NCI-H748 treated with DMSO at 0.1 percent for 48 hours (cell line): ENCODE data around the gene DIAPH1.

ENCODE experiments used
- DNase-seq: peaks from one replicate; lab custom pipeline; 2025; lab: John Stamatoyannopoulos, UW

The DIAPH1 gene

GRCh38 chr5:141519605-141520565 lies 98.9 kb downstream of the DIAPH1 start:
- no peak for DNase-seq

DNA sequence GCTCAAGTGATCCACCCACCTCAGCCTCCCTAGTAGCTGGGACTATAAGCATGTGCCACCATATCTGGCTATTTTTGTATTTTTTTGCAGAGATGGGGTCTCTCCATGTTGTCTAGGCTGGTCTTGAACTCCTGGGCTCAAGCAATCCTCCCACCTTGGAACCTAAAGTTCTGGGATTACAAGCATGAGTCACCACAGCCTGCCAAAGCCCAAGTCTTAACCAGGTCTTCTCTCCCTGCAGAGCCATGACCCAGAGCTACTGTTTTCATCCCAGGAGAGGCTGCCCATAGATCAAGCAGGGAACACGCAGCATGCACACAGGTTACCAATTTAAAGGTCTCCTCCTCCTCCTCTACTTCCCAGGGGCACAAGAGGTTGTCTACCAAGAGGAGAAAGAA lies 100.2 kb downstream of the DIAPH1 start:
- no peak for DNase-seq

DNA sequence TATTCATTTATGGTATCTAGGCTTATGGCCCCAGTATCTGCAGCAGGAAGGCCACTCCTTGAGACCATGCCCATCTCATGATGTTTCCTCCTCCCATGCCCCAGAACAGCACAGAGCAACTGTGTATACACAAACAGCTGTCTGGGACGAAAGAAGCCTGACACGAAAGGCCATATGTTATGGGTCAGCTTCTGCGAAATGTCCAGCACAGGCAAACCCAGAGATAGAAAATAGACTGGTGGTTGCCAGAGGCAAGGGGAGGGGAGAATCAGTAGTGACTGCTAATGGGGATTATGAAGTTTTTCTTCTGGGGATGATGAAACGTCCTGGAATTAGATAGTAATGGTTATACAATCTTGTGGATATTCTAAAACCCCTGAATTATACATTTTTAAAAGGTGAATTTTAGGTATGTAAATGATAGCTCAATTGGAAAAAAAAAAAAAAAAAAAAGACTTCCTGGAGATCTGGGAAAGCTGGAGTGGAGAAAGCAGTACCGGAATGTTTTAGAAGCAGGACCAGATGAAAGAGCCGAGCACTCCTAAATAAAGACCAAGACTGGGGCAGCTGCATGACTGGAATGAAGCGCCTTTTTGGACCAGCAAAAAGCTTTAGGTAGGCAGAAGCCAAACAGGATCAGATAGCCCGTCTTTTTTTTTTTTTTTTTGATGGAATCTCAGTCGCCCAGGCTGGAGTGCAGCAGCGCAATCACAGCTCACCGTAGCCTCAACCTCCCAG lies 100.8 kb downstream of the DIAPH1 start:
- no peak for DNase-seq

DNA sequence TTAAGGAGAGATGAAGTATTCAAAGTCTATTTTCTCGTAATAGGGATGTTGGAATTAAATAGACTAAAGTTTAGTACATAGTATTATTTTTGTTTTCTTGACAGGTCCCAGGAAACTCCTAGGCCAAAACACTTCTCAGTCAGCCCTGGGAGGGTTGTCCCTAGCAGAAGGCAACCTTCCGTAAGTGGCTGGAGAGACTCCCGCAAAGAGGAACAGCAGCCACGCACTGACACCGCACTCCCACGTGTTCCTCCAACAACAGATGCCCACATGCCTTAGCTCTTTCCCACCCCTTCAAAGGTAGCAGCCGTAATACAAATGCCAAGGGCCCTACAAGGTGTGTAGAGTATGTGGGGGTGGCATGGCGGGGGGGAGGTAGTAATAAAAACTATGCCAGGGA lies 101.5 kb downstream of the DIAPH1 start:
- DNase-seq, result no peak

- no peak for DNase-seq
These were observed 102.2 kb downstream of the DIAPH1 start for GRCh38 chr5:141516672-141517025.

DNA sequence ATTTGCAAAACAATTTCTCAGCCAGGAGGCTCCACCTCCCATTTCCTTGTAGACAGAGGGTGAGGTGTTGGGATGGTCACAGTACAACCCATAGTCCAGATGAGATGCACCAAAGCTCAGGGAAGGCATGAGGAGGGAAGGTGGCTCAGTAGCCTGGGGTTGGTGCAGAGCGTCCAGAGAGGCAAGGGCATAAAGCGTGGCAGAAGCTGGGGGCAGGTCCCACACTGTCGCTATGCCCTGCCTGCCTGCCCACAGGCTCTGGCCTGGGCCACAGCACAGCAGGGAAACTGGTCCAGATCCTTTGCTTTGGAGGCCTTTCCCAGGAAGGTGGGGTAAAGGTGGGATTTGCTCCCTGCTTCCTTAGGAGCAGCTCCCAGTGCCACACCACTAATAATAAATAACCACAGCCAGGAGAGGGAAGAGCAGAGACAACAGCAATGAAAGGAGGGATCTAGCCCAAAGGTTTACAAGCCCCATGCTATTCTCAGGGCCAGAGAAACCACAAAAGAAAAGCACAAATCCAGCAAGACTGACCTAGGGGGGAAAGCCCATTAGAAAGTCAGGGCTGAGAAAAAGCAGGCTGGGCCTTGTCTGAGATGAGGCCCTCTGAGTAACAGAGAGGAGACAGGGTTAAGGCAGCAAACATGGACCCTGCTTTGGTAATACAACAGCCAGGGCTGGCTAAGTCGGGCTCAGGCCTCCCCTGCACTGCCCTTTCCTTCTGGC lies 102.7 kb downstream of the DIAPH1 start:
- DNase-seq, result no peak

DNA sequence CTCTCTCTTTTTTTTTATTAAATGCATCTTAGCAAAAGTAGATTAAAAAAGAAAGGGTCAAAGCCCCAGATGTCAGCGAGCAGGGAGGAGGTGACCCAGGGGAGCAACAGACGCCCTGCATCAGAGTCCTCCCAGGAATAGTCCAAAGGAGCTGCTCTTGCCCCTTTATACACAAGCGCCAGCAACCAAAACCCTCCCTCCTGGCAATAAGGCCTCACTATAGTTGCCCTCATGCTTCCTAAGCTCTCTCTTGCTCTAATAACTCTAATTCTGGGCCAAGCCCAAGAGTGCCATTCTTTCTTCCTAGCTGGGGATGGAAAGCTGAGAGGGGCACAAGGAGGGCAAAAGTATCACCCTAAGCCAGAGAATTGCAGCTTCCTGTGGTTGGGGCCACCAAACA lies 103.7 kb downstream of the DIAPH1 start:
- DNase-seq, result no peak

DNA sequence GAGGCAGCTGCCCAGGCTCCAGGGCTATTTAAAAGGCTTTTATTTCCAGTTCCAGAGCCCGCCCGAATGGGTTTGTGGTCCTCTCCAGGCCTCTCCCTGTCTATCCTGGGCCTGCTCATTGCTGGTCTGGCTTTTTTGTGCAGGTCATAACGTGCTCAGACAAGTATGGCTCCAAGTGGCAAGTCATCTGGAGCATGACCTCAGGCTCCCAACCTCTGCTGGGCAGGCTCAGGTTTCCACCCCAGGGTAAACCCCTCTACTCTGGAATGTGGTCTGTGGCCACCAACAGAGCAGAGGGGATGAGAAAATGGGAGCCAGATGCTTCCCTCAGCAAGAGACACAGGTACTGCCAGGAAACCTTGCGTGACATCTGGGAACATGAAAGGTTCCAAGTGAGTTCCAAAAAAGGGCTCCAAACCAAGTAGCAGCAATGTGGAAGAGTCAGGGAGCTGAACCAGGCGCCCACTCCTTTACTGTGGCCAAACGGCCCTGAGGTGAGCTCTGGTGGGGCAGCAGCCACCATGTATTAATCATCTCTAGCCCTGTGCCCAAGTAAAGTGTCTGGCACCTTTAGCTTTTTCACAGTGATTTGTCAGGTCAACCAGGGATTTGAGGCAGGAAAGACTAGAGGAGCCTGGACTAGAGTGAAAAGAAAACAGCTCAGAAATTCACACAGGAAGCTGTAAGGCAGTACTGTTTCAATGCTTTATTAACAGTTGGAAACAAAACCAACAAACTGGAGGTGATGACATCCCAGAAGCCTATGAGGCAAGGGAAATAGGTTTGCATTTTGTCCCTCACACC lies 104.3 kb downstream of the DIAPH1 start:
- DNase-seq, result no peak

DNA sequence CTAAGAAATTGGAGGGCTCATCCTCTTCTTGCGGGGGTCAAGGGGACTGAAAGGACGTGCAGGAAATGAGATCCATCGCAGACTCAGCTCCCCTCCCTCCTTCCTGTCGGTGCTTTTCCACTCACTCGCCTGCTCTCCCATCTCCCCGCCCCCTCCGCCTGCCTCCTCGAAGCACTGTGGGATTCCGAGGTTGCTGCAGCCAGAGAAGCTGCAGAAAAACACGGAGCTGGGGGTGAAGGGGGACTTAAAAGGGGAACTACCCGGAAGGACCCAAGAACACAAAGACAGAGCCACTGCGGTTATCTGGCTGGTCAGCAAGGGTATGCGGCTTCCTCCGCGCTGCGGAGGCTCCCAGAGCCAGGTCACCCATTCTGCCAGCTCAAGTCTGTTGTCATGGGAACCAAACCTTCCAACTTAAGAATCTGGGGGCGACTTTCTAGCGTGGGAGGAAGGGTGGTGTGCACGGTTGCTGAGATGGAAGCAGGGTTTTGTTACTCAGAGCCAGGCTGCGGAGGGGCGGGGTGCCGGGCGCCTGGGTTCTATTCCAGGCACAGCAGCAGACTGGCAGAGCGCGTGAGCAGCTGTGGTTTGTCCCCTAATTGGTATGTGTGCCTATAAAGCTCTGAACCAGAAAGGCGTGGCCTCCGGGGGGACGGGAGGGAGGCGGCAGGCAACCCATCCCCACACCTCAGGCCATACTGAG lies 105.0 kb downstream of the DIAPH1 start:
- DNase-seq, result peak; percentile 11

- no peak for DNase-seq
These were observed 105.7 kb downstream of the DIAPH1 start for GRCh38 chr5:141512911-141513626.

DNA sequence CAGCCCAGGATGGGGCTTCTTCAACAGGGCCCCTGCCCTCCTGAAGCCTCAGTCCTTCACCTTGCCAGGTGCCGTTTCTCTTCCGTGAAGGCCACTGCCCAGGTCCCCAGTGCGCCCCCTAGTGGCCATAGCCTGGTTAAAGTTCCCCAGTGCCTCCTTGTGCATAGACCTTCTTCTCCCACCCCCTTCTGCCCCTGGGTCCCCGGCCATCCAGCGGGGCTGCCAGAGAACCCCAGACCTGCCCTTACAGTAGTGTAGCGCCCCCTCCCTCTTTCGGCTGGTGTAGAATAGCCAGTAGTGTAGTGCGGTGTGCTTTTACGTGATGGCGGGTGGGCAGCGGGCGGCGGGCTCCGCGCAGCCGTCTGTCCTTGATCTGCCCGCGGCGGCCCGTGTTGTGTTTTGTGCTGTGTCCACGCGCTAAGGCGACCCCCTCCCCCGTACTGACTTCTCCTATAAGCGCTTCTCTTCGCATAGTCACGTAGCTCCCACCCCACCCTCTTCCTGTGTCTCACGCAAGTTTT lies 106.3 kb downstream of the DIAPH1 start:
- DNase-seq, result peak; percentile 55

DNA sequence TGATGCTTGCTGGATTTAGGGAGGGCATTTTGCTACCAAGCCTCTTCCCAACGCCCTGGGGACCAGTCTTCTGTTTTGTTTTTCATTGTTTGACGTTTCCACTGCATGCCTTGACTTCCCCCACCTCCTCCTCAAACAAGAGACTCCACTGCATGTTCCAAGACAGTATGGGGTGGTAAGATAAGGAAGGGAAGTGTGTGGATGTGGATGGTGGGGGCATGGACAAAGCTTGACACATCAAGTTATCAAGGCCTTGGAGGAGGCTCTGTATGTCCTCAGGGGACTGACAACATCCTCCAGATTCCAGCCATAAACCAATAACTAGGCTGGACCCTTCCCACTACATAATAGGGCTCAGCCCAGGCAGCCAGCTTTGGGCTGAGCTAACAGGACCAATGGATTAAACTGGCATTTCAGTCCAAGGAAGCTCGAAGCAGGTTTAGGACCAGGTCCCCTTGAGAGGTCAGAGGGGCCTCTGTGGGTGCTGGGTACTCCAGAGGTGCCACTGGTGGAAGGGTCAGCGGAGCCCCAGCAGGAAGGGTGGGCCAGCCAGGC lies 107.0 kb downstream of the DIAPH1 start:
- DNase-seq, result no peak

DNA sequence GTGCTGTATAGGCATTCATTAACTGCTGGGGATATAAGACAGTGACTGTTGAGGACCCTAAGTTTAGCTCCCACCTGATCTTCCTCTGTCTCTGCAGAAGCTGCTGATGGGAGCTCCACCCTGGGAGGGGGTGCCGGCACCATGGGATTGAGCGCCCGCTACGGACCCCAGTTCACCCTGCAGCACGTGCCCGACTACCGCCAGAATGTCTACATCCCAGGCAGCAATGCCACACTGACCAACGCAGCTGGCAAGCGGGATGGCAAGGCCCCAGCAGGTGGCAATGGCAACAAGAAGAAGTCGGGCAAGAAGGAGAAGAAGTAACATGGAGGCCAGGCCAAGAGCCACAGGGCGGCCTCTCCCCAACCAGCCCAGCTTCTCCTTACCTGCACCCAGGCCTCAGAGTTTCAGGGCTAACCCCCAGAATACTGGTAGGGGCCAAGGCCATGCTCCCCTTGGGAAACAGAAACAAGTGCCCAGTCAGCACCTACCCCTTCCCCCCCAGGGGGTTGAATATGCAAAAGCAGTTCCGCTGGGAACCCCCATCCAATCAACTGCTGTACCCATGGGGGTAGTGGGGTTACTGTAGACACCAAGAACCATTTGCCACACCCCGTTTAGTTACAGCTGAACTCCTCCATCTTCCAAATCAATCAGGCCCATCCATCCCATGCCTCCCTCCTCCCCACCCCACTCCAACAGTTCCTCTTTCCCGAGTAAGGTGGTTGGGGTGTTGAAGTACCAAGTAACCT lies 107.8 kb downstream of the DIAPH1 start:
- no peak for DNase-seq

DNA sequence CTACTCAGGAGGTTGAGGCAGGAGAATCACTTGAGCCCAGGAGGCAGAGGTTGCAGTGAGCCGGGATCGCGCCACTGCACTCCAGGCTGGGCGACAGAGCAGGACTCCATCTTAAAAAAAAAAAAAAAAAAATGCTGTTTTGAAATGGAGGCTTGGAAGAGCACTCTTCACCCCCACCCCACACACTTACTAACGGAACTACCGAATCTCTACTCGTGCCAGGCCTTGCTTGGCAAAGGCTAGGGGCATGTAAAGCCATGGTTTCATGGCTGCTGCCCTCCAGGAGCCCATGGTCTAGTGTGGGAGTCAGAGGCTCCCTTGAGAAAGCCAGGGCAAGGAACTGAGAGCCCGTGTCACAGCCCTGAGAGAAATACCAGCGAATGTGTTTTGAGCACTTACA lies 108.6 kb downstream of the DIAPH1 start:
- DNase-seq, result no peak

DNA sequence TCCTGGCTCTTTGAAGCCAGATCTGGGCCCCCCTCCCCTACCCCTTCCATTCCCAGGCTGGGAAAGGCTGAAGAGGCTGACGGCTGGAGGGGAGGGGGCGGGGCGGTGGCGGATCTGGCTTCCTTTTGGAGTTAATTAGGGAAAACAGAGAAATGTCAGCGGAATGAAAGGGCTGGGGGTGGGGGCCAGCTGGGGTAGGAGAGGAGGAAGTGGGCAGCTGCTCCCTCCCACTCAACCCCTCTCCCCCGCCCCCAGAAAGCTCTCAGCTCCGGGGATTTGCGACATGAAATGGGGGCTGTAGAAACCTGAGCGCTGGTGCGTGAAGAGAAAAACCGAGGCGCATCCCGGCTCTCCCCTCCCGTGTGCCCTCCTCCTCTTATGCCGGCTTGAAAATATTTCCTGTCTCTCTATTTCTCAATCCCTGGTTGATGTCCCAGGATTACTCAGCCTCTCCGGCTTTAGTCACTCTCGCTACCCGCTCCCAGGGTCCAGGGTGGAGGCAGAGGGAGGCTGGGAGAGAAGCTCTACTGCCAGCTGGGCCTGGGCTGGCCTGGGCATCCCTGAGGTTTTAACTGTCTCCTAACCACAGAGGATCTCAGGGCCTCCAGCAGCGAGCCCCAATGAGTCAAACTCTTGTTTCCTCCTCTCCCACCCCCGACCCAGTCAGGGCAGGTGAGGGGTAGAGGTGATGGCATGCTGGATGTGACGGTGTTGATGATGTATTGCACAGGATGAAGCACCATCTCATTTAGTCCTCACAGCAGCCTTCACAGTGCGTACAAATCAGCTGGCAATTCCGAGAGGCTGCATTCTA lies 109.8 kb downstream of the DIAPH1 start:
- DNase-seq, result no peak

GRCh38 chr5:141508440-141508797 lies 110.4 kb downstream of the DIAPH1 start:
- no peak for DNase-seq

DNA sequence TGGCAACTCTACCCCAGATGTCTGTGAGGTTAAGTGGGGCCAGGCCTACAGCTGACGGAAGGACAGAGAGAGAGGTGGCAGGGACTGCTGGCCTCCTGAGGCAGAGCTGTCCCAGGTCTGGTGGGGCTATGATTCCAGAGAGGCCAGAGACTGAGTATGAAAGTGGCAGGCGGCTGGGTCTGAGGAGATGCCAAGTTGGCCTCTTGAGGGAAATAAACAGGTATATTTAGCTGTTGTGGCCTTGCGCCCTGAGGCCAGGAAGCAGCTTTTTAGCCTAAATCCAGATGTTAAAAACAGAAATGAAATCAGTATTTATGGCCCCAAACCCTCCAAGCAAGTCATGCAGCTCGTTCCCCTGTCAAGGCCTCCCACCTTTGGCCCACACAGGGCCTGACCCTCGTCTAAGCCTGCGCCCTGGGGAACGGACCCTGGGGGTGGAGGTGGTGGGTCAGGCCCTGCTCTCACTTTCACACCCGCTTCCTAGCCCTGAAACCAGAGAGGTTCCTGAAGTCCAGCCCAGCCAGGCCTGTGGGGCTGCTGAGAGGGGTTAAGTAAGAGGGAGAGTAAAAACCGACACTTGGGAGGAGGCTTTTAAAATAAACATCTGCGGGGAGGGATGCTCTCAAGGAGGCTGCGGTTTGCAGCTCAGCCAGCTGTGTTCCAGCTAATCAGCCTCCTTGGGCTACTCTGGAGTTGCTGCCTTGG lies 111.3 kb downstream of the DIAPH1 start:
- DNase-seq, result no peak
